GM12878 (cell line): Measurements from ENCODE around the gene MRPS15. TPM values are rescaled to one million over a fixed set of nuclear protein-coding genes. Genes with fewer than 3 reads are reported as not detected.

Experiments
- ATAC-seq: fragments of 200-7000 bp; cut with Tn5 transposase; 3 replicates; pipeline ENCODE4 v1.9.1; 2020; ENCODE audit warnings: mild to moderate bottlenecking, moderate library complexity
- BruUV-seq: library from RNA; stranded (reverse); fragments of 400-500 nt; replicated peaks from 2 replicates; lab custom pipeline; 2021; lab: Mats Ljungman, UMichigan
- CTCF ChIA-PET: fragments of 300-600 bp; sonication (Branson Sonifier 250); formaldehyde crosslinking; extraction: SDS; loops from one replicate; lab custom pipeline; 2021; ENCODE audit warnings: inconsistent platforms; lab: Yijun Ruan, JAX
- POLR2A ChIA-PET: fragments of 350-600 bp; formaldehyde crosslinking; extraction: SDS; loops from one replicate; lab custom pipeline; 2021; ENCODE audit warnings: inconsistent platforms; lab: Charles Lee
- RAD21 ChIA-PET: fragments of 300-600 bp; sonication (Branson Sonifier 250); formaldehyde crosslinking; loops from one replicate; lab custom pipeline; 2023; ENCODE audit warnings: antibody characterized with exemption; ENCODE audit not compliant: unreplicated experiment; lab: Charles Lee
- SMC1A ChIA-PET: fragments of 300-600 bp; sonication (Branson Sonifier 250); formaldehyde crosslinking; loops from one replicate; lab custom pipeline; 2023; ENCODE audit not compliant: unreplicated experiment, uncharacterized antibody; lab: Charles Lee
- DNase-seq: peaks from one replicate; pipeline ENCODE4 v3.0.0-alpha.2; 2011; ENCODE audit warnings: low read depth, low spot score
- FAIRE-seq: peaks from 3 replicates; lab custom pipeline; 2011; peaks lifted over from hg19 to GRCh38; lab: Jason Lieb, UNC
- H2AFZ ChIP-seq: 2 replicates; pipeline ENCODE4 v1.6.0; 2011; ENCODE audit warnings: low read depth, low read length, control low read depth; ENCODE audit not compliant: control insufficient read depth
- H3K27ac ChIP-seq: 2 replicates; pipeline ENCODE4 v1.5.1; 2011; ENCODE audit warnings: control low read depth; ENCODE audit not compliant: control insufficient read depth, insufficient read depth
- H3K27me3 ChIP-seq, 2 experiments: replicated peaks in 1 of 2; 2 replicates each; pipeline versions ENCODE4 v1.6.0 to v1.6.1; 2011; ENCODE audit warnings: low read length in 1 of 2; ENCODE audit not compliant: control insufficient read depth in 2 of 2, insufficient read depth in 2 of 2
- H3K36me3 ChIP-seq, 2 experiments: 2 replicates each; pipeline ENCODE4 v1.5.1; 2011; ENCODE audit warnings: low read length in 1 of 2; ENCODE audit not compliant: control insufficient read depth in 2 of 2, insufficient read depth in 2 of 2
- H3K4me1 ChIP-seq: 2 replicates; pipeline ENCODE4 v1.6.1; 2011; ENCODE audit warnings: mild to moderate bottlenecking, low read length, moderate library complexity, mixed read lengths; ENCODE audit not compliant: control insufficient read depth, insufficient read depth
- H3K4me2 ChIP-seq: 2 replicates; pipeline ENCODE4 v1.6.0; 2011; ENCODE audit warnings: control low read depth; ENCODE audit not compliant: control insufficient read depth, insufficient read depth
- H3K4me3 ChIP-seq: fragments of 200-600 bp; sonication (generic); 2 replicates; pipeline ENCODE4 v1.5.1; 2016
- H3K79me2 ChIP-seq: 2 replicates; pipeline ENCODE4 v1.6.0; 2011; ENCODE audit warnings: low read length; ENCODE audit not compliant: control insufficient read depth, insufficient read depth
- H3K9ac ChIP-seq: 2 replicates; pipeline ENCODE4 v1.8.0; 2011; ENCODE audit warnings: low read length, control low read depth, mixed read lengths; ENCODE audit not compliant: control insufficient read depth, insufficient read depth
- H3K9me3 ChIP-seq: replicated peaks from 3 replicates; pipeline ENCODE4 v1.5.1; 2011; ENCODE audit warnings: mild to moderate bottlenecking, low read length; ENCODE audit not compliant: control insufficient read depth, insufficient read depth
- H4K20me1 ChIP-seq: 2 replicates; pipeline ENCODE4 v1.6.0; 2011; ENCODE audit not compliant: control insufficient read depth, insufficient read depth
- ETV6 ChIP-seq, 2 experiments: fragments of 450-650 bp in 1 of 2; IDR thresholded peaks in 1 of 2; conservative IDR thresholded peaks in 1 of 2; 2 replicates each; pipeline ENCODE4 v1.6.1; 2014; ENCODE audit warnings: antibody characterized with exemption in 1 of 2, borderline replicate concordance in 1 of 2, low read depth in 1 of 2, mild to moderate bottlenecking in 1 of 2, moderate library complexity in 1 of 2
- JUND ChIP-seq: IDR thresholded peaks from 2 replicates; pipeline ENCODE4 v1.6.1; 2012; ENCODE audit warnings: low read depth, mild to moderate bottlenecking, low read length, improper control_type of control experiment, moderate library complexity
- RUNX3 ChIP-seq: IDR thresholded peaks from 2 replicates; pipeline ENCODE4 v1.6.1; 2012; ENCODE audit warnings: low read length, inconsistent platforms
- SREBF2 ChIP-seq: IDR thresholded peaks from 2 replicates; pipeline ENCODE4 v1.6.1; 2012; ENCODE audit warnings: mild to moderate bottlenecking, low read length
- SUZ12 ChIP-seq: fragments of 200-600 bp; sonication (generic); IDR thresholded peaks from one replicate; pipeline ENCODE4 v1.6.1; 2018; ENCODE audit warnings: antibody characterized with exemption, mild to moderate bottlenecking; ENCODE audit not compliant: unreplicated experiment
- WGBS: methylation state at CpG from one replicate; pipeline ENCODE4 v1.1.6; 2016; ENCODE audit warnings: low lambda C conversion rate; ENCODE audit not compliant: insufficient replicate concordance, insufficient coverage; ENCODE audit errors: missing lambda C conversion rate; 5-methylcytosine and 5-hydroxymethylcytosine counted together
- in situ Hi-C: fragments of 300-500 bp; cut with MboI; formaldehyde crosslinking; loops from 9 replicates; pipeline ENCODE4 v1.14.3; 2018; ENCODE audit warnings: mixed read lengths
- intact Hi-C: fragments of 100-400 bp; cut with micrococcal nuclease; formaldehyde crosslinking; loops from one replicate; pipeline ENCODE4 v1.14.2; 2022; ENCODE audit not compliant: unreplicated experiment
- polyA plus RNA-seq, 11 experiments: library from polyadenylated mRNA; depleted of rRNA in 4 of 11; unstranded in 6 of 11; stranded (reverse) in 5 of 11; fragments of >200 nt; fragmentation: Nextera tagmentation in 4 of 11; fragmentation: Illumina TruSeq in 1 of 11; extraction: Ambion mirVana in 4 of 11; extraction: Trizol in 1 of 11; gene quantifications; 1 replicate in 1 of 11; 2 replicates in 10 of 11; pipeline versions ENCODE4 v1.2.1 to v1.2.3, GENCODE V29; 2011 to 2016; ENCODE audit warnings: inconsistent platforms in 2 of 11, missing spikeins in 2 of 11, low read depth in 1 of 11
- small RNA-seq: library from RNA; depleted of rRNA; stranded (forward); fragments of <200 nt; gene quantifications from one replicate; pipeline ENCODE3, GENCODE V24; 2014
- total RNA-seq, 4 experiments: library from RNA; depleted of rRNA in 3 of 4; stranded (reverse); fragments of >200 nt in 3 of 4; fragmentation: Illumina TruSeq in 1 of 4; extraction: Trizol in 1 of 4; gene quantifications; 2 replicates each; pipeline versions ENCODE4 v1.2.1 to v1.2.3, GENCODE V29; 2013 to 2021
- TF ChIP-seq, protein P1 (sequence below): IDR thresholded peaks from 2 replicates; pipeline ENCODE4 v1.6.1; 2012; ENCODE audit warnings: mild to moderate bottlenecking, low read depth, low read length
- TF ChIP-seq, protein P2 (sequence below): IDR thresholded peaks from 2 replicates; pipeline ENCODE4 v1.6.1; 2011; ENCODE audit warnings: low read depth, low read length, improper control_type of control experiment, borderline replicate concordance

MRPS15 gene
- total and polyA plus RNA-seq, 10 of the 15 experiments (the other 5 are each of a cell fraction or from before 2014, with no cell fraction given): 41.1 to 207 (median 107) TPM

DNA sequence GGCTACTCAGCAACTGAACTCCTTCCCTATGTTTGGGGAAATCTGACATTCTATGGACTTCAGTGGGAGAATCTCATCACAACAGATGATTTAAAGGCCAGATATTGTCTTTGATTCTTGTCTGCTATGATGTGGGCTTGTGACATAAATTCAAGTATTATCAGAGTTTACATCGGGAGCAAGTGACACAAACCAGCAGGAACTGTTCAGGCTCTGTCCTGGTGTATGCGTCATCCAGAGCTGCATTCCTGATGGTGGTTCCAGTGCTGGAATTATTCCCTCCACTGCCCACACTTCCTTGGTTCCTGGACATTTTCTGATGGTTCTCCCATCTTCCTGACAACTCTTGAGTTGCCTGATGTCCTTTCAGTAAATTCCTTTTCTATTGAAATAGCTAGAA lies 55.7 kb downstream of the MRPS15 start (continued):
- TF ChIP-seq, protein P1, sequence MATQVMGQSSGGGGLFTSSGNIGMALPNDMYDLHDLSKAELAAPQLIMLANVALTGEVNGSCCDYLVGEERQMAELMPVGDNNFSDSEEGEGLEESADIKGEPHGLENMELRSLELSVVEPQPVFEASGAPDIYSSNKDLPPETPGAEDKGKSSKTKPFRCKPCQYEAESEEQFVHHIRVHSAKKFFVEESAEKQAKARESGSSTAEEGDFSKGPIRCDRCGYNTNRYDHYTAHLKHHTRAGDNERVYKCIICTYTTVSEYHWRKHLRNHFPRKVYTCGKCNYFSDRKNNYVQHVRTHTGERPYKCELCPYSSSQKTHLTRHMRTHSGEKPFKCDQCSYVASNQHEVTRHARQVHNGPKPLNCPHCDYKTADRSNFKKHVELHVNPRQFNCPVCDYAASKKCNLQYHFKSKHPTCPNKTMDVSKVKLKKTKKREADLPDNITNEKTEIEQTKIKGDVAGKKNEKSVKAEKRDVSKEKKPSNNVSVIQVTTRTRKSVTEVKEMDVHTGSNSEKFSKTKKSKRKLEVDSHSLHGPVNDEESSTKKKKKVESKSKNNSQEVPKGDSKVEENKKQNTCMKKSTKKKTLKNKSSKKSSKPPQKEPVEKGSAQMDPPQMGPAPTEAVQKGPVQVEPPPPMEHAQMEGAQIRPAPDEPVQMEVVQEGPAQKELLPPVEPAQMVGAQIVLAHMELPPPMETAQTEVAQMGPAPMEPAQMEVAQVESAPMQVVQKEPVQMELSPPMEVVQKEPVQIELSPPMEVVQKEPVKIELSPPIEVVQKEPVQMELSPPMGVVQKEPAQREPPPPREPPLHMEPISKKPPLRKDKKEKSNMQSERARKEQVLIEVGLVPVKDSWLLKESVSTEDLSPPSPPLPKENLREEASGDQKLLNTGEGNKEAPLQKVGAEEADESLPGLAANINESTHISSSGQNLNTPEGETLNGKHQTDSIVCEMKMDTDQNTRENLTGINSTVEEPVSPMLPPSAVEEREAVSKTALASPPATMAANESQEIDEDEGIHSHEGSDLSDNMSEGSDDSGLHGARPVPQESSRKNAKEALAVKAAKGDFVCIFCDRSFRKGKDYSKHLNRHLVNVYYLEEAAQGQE: no peak
- no peak for TF ChIP-seq SUZ12
- TF ChIP-seq SREBF2: no peak
- TF ChIP-seq, protein P2, sequence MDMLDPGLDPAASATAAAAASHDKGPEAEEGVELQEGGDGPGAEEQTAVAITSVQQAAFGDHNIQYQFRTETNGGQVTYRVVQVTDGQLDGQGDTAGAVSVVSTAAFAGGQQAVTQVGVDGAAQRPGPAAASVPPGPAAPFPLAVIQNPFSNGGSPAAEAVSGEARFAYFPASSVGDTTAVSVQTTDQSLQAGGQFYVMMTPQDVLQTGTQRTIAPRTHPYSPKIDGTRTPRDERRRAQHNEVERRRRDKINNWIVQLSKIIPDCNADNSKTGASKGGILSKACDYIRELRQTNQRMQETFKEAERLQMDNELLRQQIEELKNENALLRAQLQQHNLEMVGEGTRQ: no peak
- no peak for TF ChIP-seq RUNX3
- TF ChIP-seq, all 136 proteins: peak for 0

DNA sequence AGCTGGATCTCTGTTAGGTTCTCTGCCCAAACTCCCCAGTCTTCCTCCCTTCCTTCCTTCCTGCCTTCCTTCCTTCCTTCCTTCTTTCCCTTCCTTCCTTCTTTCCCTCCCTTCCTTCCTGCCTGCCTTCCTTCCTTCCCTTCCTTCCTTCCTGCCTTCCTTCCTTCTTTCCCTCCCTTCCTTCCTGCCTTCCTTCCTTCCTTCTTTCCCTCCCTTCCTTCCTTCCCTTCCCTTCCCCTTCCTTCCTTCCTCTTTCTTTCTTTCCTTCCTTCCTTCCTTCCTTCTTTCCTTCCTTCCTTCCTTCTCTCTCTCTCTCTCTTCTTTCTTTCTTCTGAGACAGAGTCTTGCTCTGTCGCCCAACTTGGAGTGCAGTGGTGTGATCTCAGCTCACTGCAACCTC lies 57.7 kb downstream of the MRPS15 start:
- in situ Hi-C loops: no loop called here

More for the DNA sequence above, 57.7 kb downstream of the MRPS15 start:
- Histone ChIP-seq H3K9ac (no peak overlapping the region), H2AFZ (no peak overlapping the region), H3K27ac (no peak overlapping the region), H3K79me2 (no peaks in the 10 kb centered on the region), H3K4me3 (no peak overlapping the region), H4K20me1 (no peaks in the 10 kb centered on the region), H3K4me2 (no peak overlapping the region), H3K36me3 (no peaks in the 10 kb centered on the region), H3K4me1 (no peaks in the 10 kb centered on the region; the same call in 1 of the 2 replicates), H3K27me3 (no peaks in the 10 kb centered on the region), H3K9me3 (no peaks in the 10 kb centered on the region; the same call in 2 of the 3 replicates)
- DNase-seq (no peak), FAIRE-seq (no peak), ATAC-seq (no peak)
- SMC1A ChIA-PET: no interaction called here
- no peak for TF ChIP-seq JUND
- TF ChIP-seq ETV6 (conservative IDR thresholded peaks at IDR 0.05 in 1 of 2, IDR thresholded peaks at IDR 0.05 in 1 of 2; ENCODE audit: borderline replicate concordance in 1 of 2, low read depth in 1 of 2): peak in 1 of 2 experiments; percentile 50; a peak in 1 of 4 replicates
- CTCF ChIA-PET: interaction anchor here (0.6 kb wide), 1 partner anchor 48 kb away, joined by 4 read pairs; no protein-coding TSS in a partner anchor
- BruUV-seq: no TSS peak
- POLR2A ChIA-PET: no interaction called here
- WGBS: 64% methylated on average over 1 of the region's 1 CpG
- intact Hi-C loops: no loop called here
- RAD21 ChIA-PET: no interaction called here

Small RNAs within 50 kb of the gene (small RNA-seq; reads per million reads assigned to genes)
- 0.20 reads per million for gene SNORA63C

Other genes starting within 250 kb of the MRPS15 start
- 76.2 and 77.4 TPM in 2 replicates for gene THRAP3, start 239.9 kb downstream of the MRPS15 start, total RNA-seq (2014; rRNA removed)
- gene THRAP3, start 239.9 kb downstream of the MRPS15 start, total RNA-seq (2014; rRNA removed; fragmentation: Illumina TruSeq; extraction: Trizol): 146 and 149 TPM in 2 replicates
- 135 and 136 TPM in 2 replicates for gene THRAP3, start 239.9 kb downstream of the MRPS15 start, total RNA-seq (2021)
- gene THRAP3, start 239.9 kb downstream of the MRPS15 start, polyA plus RNA-seq (2011; rRNA removed): 98.0 and 109 TPM in 2 replicates
- 153 and 173 TPM in 2 replicates for gene THRAP3, start 239.9 kb downstream of the MRPS15 start, polyA plus RNA-seq (2014; fragmentation: Illumina TruSeq; extraction: Trizol)
- gene THRAP3, start 239.9 kb downstream of the MRPS15 start, polyA plus RNA-seq (2014; fragmentation: Nextera tagmentation; extraction: Ambion mirVana): 100 to 1,000 TPM in 1 of 2 experiments, 10 to 100 TPM in 1; 76.3 to 173 TPM
- gene THRAP3, start 239.9 kb downstream of the MRPS15 start, polyA plus RNA-seq (2014; rRNA removed): 80.0 and 96.9 TPM in 2 replicates
- 100 to 1,000 TPM; 135 to 151 TPM for gene THRAP3, start 239.9 kb downstream of the MRPS15 start, polyA plus RNA-seq (2016; fragmentation: Nextera tagmentation; extraction: Ambion mirVana)
- gene SH3D21, start 158.0 kb downstream of the MRPS15 start, total RNA-seq (2014; rRNA removed): 1.9 and 3.2 TPM in 2 replicates
- gene SH3D21, start 158.0 kb downstream of the MRPS15 start, total RNA-seq (2014; rRNA removed; fragmentation: Illumina TruSeq; extraction: Trizol): 2.1 and 2.4 TPM in 2 replicates
- 4.9 and 5.5 TPM in 2 replicates for gene SH3D21, start 158.0 kb downstream of the MRPS15 start, total RNA-seq (2021)
- 2.1 and 2.5 TPM in 2 replicates for gene SH3D21, start 158.0 kb downstream of the MRPS15 start, polyA plus RNA-seq (2011; rRNA removed)
- 2.3 and 5.1 TPM in 2 replicates for gene SH3D21, start 158.0 kb downstream of the MRPS15 start, polyA plus RNA-seq (2014; fragmentation: Illumina TruSeq; extraction: Trizol)
- under 1 TPM; 0.06 to 0.11 TPM for gene SH3D21, start 158.0 kb downstream of the MRPS15 start, polyA plus RNA-seq (2014; fragmentation: Nextera tagmentation; extraction: Ambion mirVana)
- 5.7 and 5.9 TPM in 2 replicates for gene SH3D21, start 158.0 kb downstream of the MRPS15 start, polyA plus RNA-seq (2014; rRNA removed)
- 1 to 10 TPM in 1 of 2 experiments, under 1 TPM in 1; 0.19 to 2.1 TPM for gene SH3D21, start 158.0 kb downstream of the MRPS15 start, polyA plus RNA-seq (2016; fragmentation: Nextera tagmentation; extraction: Ambion mirVana)
- 6.4 and 6.9 TPM in 2 replicates for gene EVA1B, start 140.7 kb downstream of the MRPS15 start, total RNA-seq (2014; rRNA removed)
- gene EVA1B, start 140.7 kb downstream of the MRPS15 start, total RNA-seq (2014; rRNA removed; fragmentation: Illumina TruSeq; extraction: Trizol): 0.32 and 0.45 TPM in 2 replicates
- 5.3 and 6.1 TPM in 2 replicates for gene EVA1B, start 140.7 kb downstream of the MRPS15 start, total RNA-seq (2021)
- gene EVA1B, start 140.7 kb downstream of the MRPS15 start, polyA plus RNA-seq (2011; rRNA removed): 0.58 TPM in 1 of 2 replicates, not detected in the other
- gene EVA1B, start 140.7 kb downstream of the MRPS15 start, polyA plus RNA-seq (2014; fragmentation: Illumina TruSeq; extraction: Trizol): not detected in 2 replicates
- under 1 TPM in 1 of 2 experiments, not detected in 1; 0.15 TPM for gene EVA1B, start 140.7 kb downstream of the MRPS15 start, polyA plus RNA-seq (2014; fragmentation: Nextera tagmentation; extraction: Ambion mirVana)
- gene EVA1B, start 140.7 kb downstream of the MRPS15 start, polyA plus RNA-seq (2014; rRNA removed): 3.4 and 6.7 TPM in 2 replicates
- gene EVA1B, start 140.7 kb downstream of the MRPS15 start, polyA plus RNA-seq (2016; fragmentation: Nextera tagmentation; extraction: Ambion mirVana): 1 to 10 TPM; 2.7 to 3.2 TPM
- gene STK40, start 78.5 kb downstream of the MRPS15 start, total RNA-seq (2014; rRNA removed): 26.5 and 30.1 TPM in 2 replicates
- gene STK40, start 78.5 kb downstream of the MRPS15 start, total RNA-seq (2014; rRNA removed; fragmentation: Illumina TruSeq; extraction: Trizol): 13.6 and 14.3 TPM in 2 replicates
- 51.0 and 57.0 TPM in 2 replicates for gene STK40, start 78.5 kb downstream of the MRPS15 start, total RNA-seq (2021)
- gene STK40, start 78.5 kb downstream of the MRPS15 start, polyA plus RNA-seq (2011; rRNA removed): 17.2 and 29.0 TPM in 2 replicates
- 11.6 and 28.4 TPM in 2 replicates for gene STK40, start 78.5 kb downstream of the MRPS15 start, polyA plus RNA-seq (2014; fragmentation: Illumina TruSeq; extraction: Trizol)
- 1 to 10 TPM in 1 of 2 experiments, under 1 TPM in 1; 0.27 to 2.1 TPM for gene STK40, start 78.5 kb downstream of the MRPS15 start, polyA plus RNA-seq (2014; fragmentation: Nextera tagmentation; extraction: Ambion mirVana)
- gene STK40, start 78.5 kb downstream of the MRPS15 start, polyA plus RNA-seq (2014; rRNA removed): 37.0 and 40.6 TPM in 2 replicates
- gene STK40, start 78.5 kb downstream of the MRPS15 start, polyA plus RNA-seq (2016; fragmentation: Nextera tagmentation; extraction: Ambion mirVana): 10 to 100 TPM; 39.8 to 41.7 TPM
- 43.3 and 48.3 TPM in 2 replicates for gene LSM10, start 66.5 kb downstream of the MRPS15 start, total RNA-seq (2014; rRNA removed)
- gene LSM10, start 66.5 kb downstream of the MRPS15 start, total RNA-seq (2014; rRNA removed; fragmentation: Illumina TruSeq; extraction: Trizol): 11.9 and 13.1 TPM in 2 replicates
- gene LSM10, start 66.5 kb downstream of the MRPS15 start, total RNA-seq (2021): 53.6 and 56.6 TPM in 2 replicates
- gene LSM10, start 66.5 kb downstream of the MRPS15 start, polyA plus RNA-seq (2011; rRNA removed): 35.3 and 58.4 TPM in 2 replicates
- gene LSM10, start 66.5 kb downstream of the MRPS15 start, polyA plus RNA-seq (2014; fragmentation: Illumina TruSeq; extraction: Trizol): 34.1 and 68.0 TPM in 2 replicates
- 10 to 100 TPM; 26.6 to 36.0 TPM for gene LSM10, start 66.5 kb downstream of the MRPS15 start, polyA plus RNA-seq (2014; fragmentation: Nextera tagmentation; extraction: Ambion mirVana)
- 99.8 and 103 TPM in 2 replicates for gene LSM10, start 66.5 kb downstream of the MRPS15 start, polyA plus RNA-seq (2014; rRNA removed)
- gene LSM10, start 66.5 kb downstream of the MRPS15 start, polyA plus RNA-seq (2016; fragmentation: Nextera tagmentation; extraction: Ambion mirVana): 10 to 100 TPM; 85.9 to 97.3 TPM
- gene OSCP1, start 13.9 kb downstream of the MRPS15 start, total RNA-seq (2014; rRNA removed): 1.9 and 2.8 TPM in 2 replicates
- gene OSCP1, start 13.9 kb downstream of the MRPS15 start, total RNA-seq (2014; rRNA removed; fragmentation: Illumina TruSeq; extraction: Trizol): 1.7 and 2.2 TPM in 2 replicates
- gene OSCP1, start 13.9 kb downstream of the MRPS15 start, total RNA-seq (2021): 1.5 and 3.1 TPM in 2 replicates
- gene OSCP1, start 13.9 kb downstream of the MRPS15 start, polyA plus RNA-seq (2011; rRNA removed): 1.9 and 3.0 TPM in 2 replicates
- 1.8 and 1.9 TPM in 2 replicates for gene OSCP1, start 13.9 kb downstream of the MRPS15 start, polyA plus RNA-seq (2014; fragmentation: Illumina TruSeq; extraction: Trizol)
- 1 to 10 TPM; 5.5 to 5.9 TPM for gene OSCP1, start 13.9 kb downstream of the MRPS15 start, polyA plus RNA-seq (2014; fragmentation: Nextera tagmentation; extraction: Ambion mirVana)
- 3.0 and 4.4 TPM in 2 replicates for gene OSCP1, start 13.9 kb downstream of the MRPS15 start, polyA plus RNA-seq (2014; rRNA removed)
- 1 to 10 TPM; 3.3 to 4.1 TPM for gene OSCP1, start 13.9 kb downstream of the MRPS15 start, polyA plus RNA-seq (2016; fragmentation: Nextera tagmentation; extraction: Ambion mirVana)
- not detected in 2 replicates for gene CSF3R, start 18.5 kb upstream of the MRPS15 start, total RNA-seq (2014; rRNA removed)
- not detected in 2 replicates for gene CSF3R, start 18.5 kb upstream of the MRPS15 start, total RNA-seq (2014; rRNA removed; fragmentation: Illumina TruSeq; extraction: Trizol)
- gene CSF3R, start 18.5 kb upstream of the MRPS15 start, total RNA-seq (2021): 0.13 TPM in 1 of 2 replicates, not detected in the other
- gene CSF3R, start 18.5 kb upstream of the MRPS15 start, polyA plus RNA-seq (2011; rRNA removed): not detected in 2 replicates
- gene CSF3R, start 18.5 kb upstream of the MRPS15 start, polyA plus RNA-seq (2014; fragmentation: Illumina TruSeq; extraction: Trizol): not detected in 2 replicates
- not detected for gene CSF3R, start 18.5 kb upstream of the MRPS15 start, polyA plus RNA-seq (2014; fragmentation: Nextera tagmentation; extraction: Ambion mirVana)
- gene CSF3R, start 18.5 kb upstream of the MRPS15 start, polyA plus RNA-seq (2014; rRNA removed): not detected in 2 replicates
- gene CSF3R, start 18.5 kb upstream of the MRPS15 start, polyA plus RNA-seq (2016; fragmentation: Nextera tagmentation; extraction: Ambion mirVana): not detected